GM12865 (cell line): ENCODE data around the gene TEX35.

Experiments used
- DNase-seq: peaks from one replicate; pipeline ENCODE4 v3.0.0; 2010; ENCODE audit warnings: low read depth
- H3K4me3 ChIP-seq: 2 replicates; pipeline ENCODE4 v1.5.1; 2011; ENCODE audit warnings: mild to moderate bottlenecking, low read depth, low read length, control low read depth
- CTCF ChIP-seq: IDR thresholded peaks from 2 replicates; pipeline ENCODE4 v1.5.1; 2011; ENCODE audit warnings: low read length, control low read depth, low read depth, inconsistent platforms; ENCODE audit not compliant: insufficient read depth; ENCODE audit errors: missing control alignments

The TEX35 gene

GRCh38 chr1:178487070-178487615 lies 25.8 kb upstream of the TEX35 start:
- no peak overlapping the region for H3K4me3 ChIP-seq
- DNase-seq, result no peak
- TF ChIP-seq CTCF, result no peak

DNA sequence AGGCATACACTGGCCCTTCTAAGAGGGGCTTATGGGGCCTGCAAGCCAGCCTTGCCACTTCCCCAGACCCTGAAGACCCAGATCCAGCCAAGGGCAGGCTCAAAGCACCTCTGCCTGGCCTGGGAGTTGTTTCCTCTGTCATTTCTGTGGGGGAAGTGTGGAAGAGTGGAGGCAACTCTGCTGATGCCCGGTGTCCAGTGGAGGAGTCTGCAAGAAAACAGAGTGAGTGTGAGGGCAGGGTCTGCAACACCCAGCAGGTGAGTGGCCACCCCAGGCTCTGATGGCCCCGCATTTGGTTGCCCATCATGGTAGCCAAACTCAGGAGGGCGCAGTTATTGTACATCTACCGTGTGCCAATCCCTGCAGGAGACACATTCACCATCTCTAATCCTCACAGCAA lies 24.5 kb upstream of the TEX35 start:
- DNase-seq, result no peak
- TF ChIP-seq CTCF, result no peak
- H3K4me3 ChIP-seq, result no peak overlapping the region

GRCh38 chr1:178489399-178489798 lies 23.5 kb upstream of the TEX35 start:
- no peak for DNase-seq
- H3K4me3 ChIP-seq, result no peak overlapping the region
- no peak for TF ChIP-seq CTCF

GRCh38 chr1:178490136-178490535 lies 22.8 kb upstream of the TEX35 start:
- no peak overlapping the region for H3K4me3 ChIP-seq
- no peak for TF ChIP-seq CTCF
- no peak for DNase-seq

DNA sequence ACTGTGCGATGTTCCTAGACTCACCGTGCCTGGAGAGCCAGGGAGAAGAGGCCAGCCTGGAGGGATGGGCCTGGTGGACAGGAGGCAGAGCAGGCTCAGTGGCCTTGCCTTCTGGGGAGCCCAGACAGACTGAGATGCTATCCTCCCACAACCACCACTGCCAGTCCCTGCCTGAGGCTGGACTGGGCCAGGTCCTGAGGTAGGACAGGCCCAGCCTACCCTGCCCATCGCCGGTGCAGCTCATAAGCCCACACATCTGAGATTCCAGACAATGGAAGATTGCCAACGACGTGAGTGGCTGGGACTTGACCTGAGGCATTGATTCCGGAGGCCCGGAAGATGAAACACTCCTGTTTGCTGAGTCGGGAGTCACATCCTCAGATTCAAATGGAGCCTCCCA lies 21.9 kb upstream of the TEX35 start:
- no peak overlapping the region for H3K4me3 ChIP-seq
- no peak for DNase-seq
- no peak for TF ChIP-seq CTCF

DNA sequence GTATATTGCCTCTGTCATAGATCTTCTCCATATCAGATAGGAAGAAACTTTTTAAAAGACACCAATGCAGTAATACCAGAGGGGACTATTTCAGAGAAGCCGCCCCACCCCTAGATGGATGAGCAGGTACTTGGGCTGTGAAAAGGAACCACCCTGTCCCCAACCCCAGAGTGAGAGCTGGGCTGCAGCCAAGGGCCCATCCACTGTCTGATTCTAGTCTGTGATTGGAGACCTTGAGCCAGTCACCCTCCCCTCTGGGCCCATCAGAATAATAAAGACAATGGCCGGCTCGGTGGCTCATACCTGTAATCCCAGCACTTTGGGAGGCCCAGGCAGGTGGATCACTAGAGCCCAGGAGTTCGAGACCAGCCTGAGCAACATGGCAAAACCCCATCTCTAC lies 21.2 kb upstream of the TEX35 start:
- no peak for TF ChIP-seq CTCF
- no peak for DNase-seq
- H3K4me3 ChIP-seq, result no peak overlapping the region

- TF ChIP-seq CTCF, result no peak
- DNase-seq, result no peak
- H3K4me3 ChIP-seq, result no peak overlapping the region
Observed at GRCh38 chr1:178492341-178492740, 20.6 kb upstream of the TEX35 start.
